GM19395 (cell line): Measurements from ENCODE around the gene GDPGP1.

Experiments
- ATAC-seq: cut with Tn5 transposase; IDR thresholded peaks from one replicate; pipeline ENCODE4 v1.9.1; 2021; ENCODE audit warnings: mild to moderate bottlenecking, moderate library complexity; ENCODE audit not compliant: unreplicated experiment

GDPGP1 gene

DNA sequence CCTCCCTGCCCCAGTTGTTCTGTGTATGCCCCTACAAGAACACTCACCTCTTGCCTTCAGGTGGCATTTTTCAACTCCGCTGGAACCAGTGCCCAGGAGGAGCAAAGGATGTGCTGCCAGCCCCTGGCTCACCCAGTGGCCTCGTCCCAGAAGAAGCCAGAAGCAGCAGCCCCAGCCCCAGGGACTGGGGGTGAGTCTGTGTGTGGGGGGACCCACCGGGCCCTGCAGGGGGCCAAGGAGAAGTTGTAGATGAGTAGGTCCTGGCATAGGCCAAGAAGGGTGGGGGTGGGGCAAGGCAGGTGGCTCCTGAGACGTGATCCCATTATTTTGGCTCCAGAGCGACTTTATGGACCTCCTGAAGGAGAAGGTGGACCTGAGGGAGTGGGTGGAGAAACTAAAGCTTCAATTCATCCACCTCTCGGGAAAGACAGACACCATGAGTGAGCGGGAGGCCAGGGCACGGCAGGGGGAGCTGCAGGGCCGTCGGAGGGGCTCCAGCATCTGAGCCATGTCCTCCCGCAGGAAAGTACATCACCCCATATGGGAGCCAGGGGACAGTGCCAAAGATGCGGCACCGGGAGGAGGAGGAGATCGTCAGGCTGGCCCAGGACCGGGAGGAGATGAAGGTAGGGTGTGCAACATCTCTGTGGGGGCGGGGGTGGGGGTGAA is 60.7 kb downstream of the GDPGP1 start:
- no peak for ATAC-seq

DNA sequence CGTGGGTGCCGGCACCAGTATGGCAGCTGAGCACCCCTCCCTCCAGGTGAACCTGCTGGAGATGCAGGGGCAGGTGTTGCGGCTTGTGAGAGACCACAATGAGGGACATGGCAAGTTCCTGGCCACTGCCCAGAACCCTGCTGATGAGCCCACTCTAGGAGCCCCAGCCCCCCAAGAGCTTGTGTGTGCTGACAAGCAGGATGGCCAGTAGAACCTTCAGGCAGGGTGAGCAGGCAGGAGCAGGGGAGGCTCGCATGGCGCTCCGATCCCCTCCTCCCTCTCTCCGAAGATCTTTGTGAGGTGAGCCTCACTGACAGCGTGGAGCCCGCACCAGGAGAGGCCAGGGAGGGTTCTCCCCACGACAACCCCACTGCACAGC is 61.2 kb downstream of the GDPGP1 start:
- ATAC-seq = no peak
